GM19351 (cell line): ENCODE data around the gene AVEN.
"Not testable (repeated sequence)": the region's sequence is repeated elsewhere in the genome, so short reads cannot be mapped to it uniquely, and the experiment has no call there.

Experiments
- ATAC-seq: cut with Tn5 transposase; IDR thresholded peaks from one replicate; pipeline ENCODE4 v1.9.1; 2021; ENCODE audit warnings: mild to moderate bottlenecking, moderate library complexity; ENCODE audit not compliant: unreplicated experiment

The AVEN gene

GRCh38 chr15:34043391-34043790 is 4.4 kb upstream of the AVEN start:
- no peak for ATAC-seq

GRCh38 chr15:34039790-34040113 is 748 bp upstream of the AVEN start:
- ATAC-seq: no peak

- peak; percentile 67 for ATAC-seq
These were observed 757 bp downstream of the AVEN start for GRCh38 chr15:34038023-34038870.

- no peak for ATAC-seq
These were observed 6.8 kb downstream of the AVEN start for GRCh38 chr15:34031987-34032760.

- no peak for ATAC-seq
These were observed 11.4 kb downstream of the AVEN start for GRCh38 chr15:34027606-34028005.

GRCh38 chr15:34025252-34025651 is 13.8 kb downstream of the AVEN start:
- ATAC-seq: no peak

- no peak for ATAC-seq
These were observed 15.1 kb downstream of the AVEN start for GRCh38 chr15:34023907-34024306.

- ATAC-seq: no peak
These were observed 19.5 kb downstream of the AVEN start for GRCh38 chr15:34019369-34019990.

- not testable (repeated sequence) for ATAC-seq
These were observed 20.3 kb downstream of the AVEN start for GRCh38 chr15:34018738-34019137.

- no peak for ATAC-seq
These were observed 20.9 kb downstream of the AVEN start for GRCh38 chr15:34018021-34018645.

GRCh38 chr15:34014556-34014955 is 24.4 kb downstream of the AVEN start:
- ATAC-seq: no peak

- ATAC-seq: no peak
These were observed 25.3 kb downstream of the AVEN start for GRCh38 chr15:34013746-34014145.

GRCh38 chr15:34012461-34013028 is 26.5 kb downstream of the AVEN start:
- no peak for ATAC-seq

GRCh38 chr15:34011481-34011880 is 27.5 kb downstream of the AVEN start:
- ATAC-seq: no peak

GRCh38 chr15:34010921-34011320 is 28.1 kb downstream of the AVEN start:
- ATAC-seq: no peak

GRCh38 chr15:34009656-34010055 is 29.3 kb downstream of the AVEN start:
- ATAC-seq: no peak

- ATAC-seq: no peak
These were observed 32.6 kb downstream of the AVEN start for GRCh38 chr15:34006381-34006780.

- ATAC-seq: no peak
These were observed 37.5 kb downstream of the AVEN start for GRCh38 chr15:34001536-34001935.

- not testable (repeated sequence) for ATAC-seq
These were observed 43.3 kb downstream of the AVEN start for GRCh38 chr15:33995666-33996065.

GRCh38 chr15:33994005-33994615 is 44.9 kb downstream of the AVEN start:
- no peak for ATAC-seq

- no peak for ATAC-seq
These were observed 50.6 kb downstream of the AVEN start for GRCh38 chr15:33988384-33988783.
